GM18858 (cell line): Measurements from ENCODE around the gene CHP2.

Source experiments
- ATAC-seq: cut with Tn5 transposase; IDR thresholded peaks from one replicate; pipeline ENCODE4 v1.9.1; 2021; ENCODE audit not compliant: unreplicated experiment

CHP2 gene

DNA sequence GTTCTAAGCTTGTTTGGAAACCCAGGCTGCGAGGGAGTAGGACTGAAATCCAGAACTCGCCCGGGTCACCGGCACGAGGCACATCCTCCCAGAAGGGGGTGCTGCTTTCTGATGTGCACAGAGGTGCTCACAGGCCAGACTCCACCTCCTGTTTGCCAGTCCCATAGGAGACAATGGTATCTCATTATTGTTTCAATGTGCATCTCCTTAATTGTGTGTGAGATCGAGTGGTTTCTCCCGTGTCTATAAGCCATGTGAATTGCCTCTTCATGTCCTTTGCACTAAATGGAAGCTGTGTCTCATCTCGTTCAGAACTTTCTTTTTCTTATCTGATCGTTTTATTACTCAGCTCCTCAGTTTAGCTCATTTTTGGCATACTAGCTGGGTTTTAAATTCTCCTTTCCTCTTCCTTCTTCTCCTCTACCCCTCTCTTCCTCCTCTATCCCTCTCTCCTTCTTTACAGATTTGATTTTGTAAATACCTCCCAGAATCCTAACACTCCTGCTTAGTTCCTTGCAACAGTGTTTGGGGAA lies 48.8 kb downstream of the CHP2 start:
- no peak for ATAC-seq

GRCh38 chr16:23807028-23807427 lies 52.2 kb downstream of the CHP2 start:
- no peak for ATAC-seq
